ENCODE data around the gene GSG1.
A peak's percentile ranks its signal among the peaks of the same experiment; 100 is the strongest.

The GSG1 gene

GRCh38 chr12:13103391-13104033 is at the start of gene GSG1:
Gene GSG1, minus strand, starts transcription at chr12:13103667. Its CDS starts 155 bp downstream, at chr12:13103512.
- Mint-ChIP-seq H3K4me3 (peak within 1 kb of the TSS in 1 of 2 donors; percentile 3), H3K9me3 (peaks cover 0 to 3% of the 10 kb centered on the region in 2 donors), H3K4me1 (peaks cover 37 to 56% of the 10 kb centered on the region in 2 donors), H3K36me3 (no peaks in the 10 kb centered on the region), H3K27me3 (no peaks in the 10 kb centered on the region), H3K27ac (peak within 1 kb of the TSS; percentile 62)
- no peak for DNase-seq
- no peak for ATAC-seq (replicated peaks)

GRCh38 chr12:13153180-13153579 is 49.7 kb upstream of the GSG1 start:
- no peak for DNase-seq
- Mint-ChIP-seq H3K9me3 (no peaks in the 10 kb centered on the region), H3K4me1 (peaks cover 4 to 22% of the 10 kb centered on the region in 2 donors), H3K27ac (no peak overlapping the region), H3K4me3 (no peak overlapping the region), H3K27me3 (no peaks in the 10 kb centered on the region), H3K36me3 (no peaks in the 10 kb centered on the region)
- ATAC-seq (replicated peaks): no peak

GRCh38 chr12:13152756-13153155 is 49.3 kb upstream of the GSG1 start:
- DNase-seq (no peak), ATAC-seq (replicated peaks) (no peak)
- no peaks in the 10 kb centered on the region for H3K36me3 Mint-ChIP-seq
- peaks cover 4 to 22% of the 10 kb centered on the region in 2 donors for H3K4me1 Mint-ChIP-seq
- H3K27me3 Mint-ChIP-seq: no peaks in the 10 kb centered on the region
- H3K9me3 Mint-ChIP-seq: no peaks in the 10 kb centered on the region
- H3K4me3 Mint-ChIP-seq: no peak overlapping the region
- H3K27ac Mint-ChIP-seq: no peak overlapping the region

DNA sequence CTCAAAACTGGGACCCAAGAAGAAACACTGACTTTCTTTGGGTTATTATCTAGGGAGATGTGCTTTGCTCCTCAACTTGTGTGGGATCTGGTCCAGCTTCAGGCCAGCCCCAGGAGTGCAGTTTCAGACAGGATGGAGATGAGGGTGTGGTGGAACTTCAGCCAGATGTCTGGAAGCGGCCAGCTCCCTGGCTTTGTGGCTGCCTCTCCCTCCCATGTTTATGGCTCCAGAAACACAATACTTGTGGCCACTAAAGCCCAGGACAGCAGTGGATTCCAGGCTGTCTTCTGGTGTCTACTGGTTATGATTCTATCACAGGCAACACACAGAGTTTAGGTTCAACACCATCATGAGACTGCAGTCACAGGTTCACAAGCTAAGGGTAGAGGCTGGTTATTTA is 48.8 kb upstream of the GSG1 start:
- no peaks in the 10 kb centered on the region for H3K36me3 Mint-ChIP-seq
- peaks cover 4 to 22% of the 10 kb centered on the region in 2 donors for H3K4me1 Mint-ChIP-seq
- ATAC-seq (replicated peaks) (no peak), DNase-seq (no peak)
- H3K4me3 Mint-ChIP-seq: no peak overlapping the region
- H3K9me3 Mint-ChIP-seq: no peaks in the 10 kb centered on the region
- no peak overlapping the region for H3K27ac Mint-ChIP-seq
- H3K27me3 Mint-ChIP-seq: no peaks in the 10 kb centered on the region

GRCh38 chr12:13149411-13149810 is 45.9 kb upstream of the GSG1 start:
- ATAC-seq (replicated peaks): no peak
- H3K27ac Mint-ChIP-seq: no peak overlapping the region
- no peaks in the 10 kb centered on the region for H3K36me3 Mint-ChIP-seq
- DNase-seq: no peak
- H3K9me3 Mint-ChIP-seq: no peaks in the 10 kb centered on the region
- H3K4me1 Mint-ChIP-seq: peaks cover 13 to 22% of the 10 kb centered on the region in 2 donors
- H3K27me3 Mint-ChIP-seq: no peaks in the 10 kb centered on the region
- H3K4me3 Mint-ChIP-seq: no peak overlapping the region

GRCh38 chr12:13148485-13148847 is 45.0 kb upstream of the GSG1 start:
- Mint-ChIP-seq H3K36me3 (no peaks in the 10 kb centered on the region), H3K27ac (no peak overlapping the region), H3K27me3 (no peaks in the 10 kb centered on the region), H3K9me3 (no peaks in the 10 kb centered on the region), H3K4me1 (peaks cover 15 to 20% of the 10 kb centered on the region in 2 donors), H3K4me3 (no peak overlapping the region)
- ATAC-seq (replicated peaks): no peak
- DNase-seq: no peak

GRCh38 chr12:13147688-13148484 is 44.4 kb upstream of the GSG1 start:
- Mint-ChIP-seq H3K27me3 (no peaks in the 10 kb centered on the region), H3K4me1 (peaks cover 15 to 19% of the 10 kb centered on the region in 2 donors), H3K36me3 (no peaks in the 10 kb centered on the region), H3K4me3 (no peak overlapping the region), H3K9me3 (no peaks in the 10 kb centered on the region), H3K27ac (no peak overlapping the region)
- DNase-seq: no peak
- ATAC-seq (replicated peaks): no peak

- Mint-ChIP-seq H3K9me3 (no peaks in the 10 kb centered on the region), H3K36me3 (no peaks in the 10 kb centered on the region), H3K4me1 (peaks cover 15 to 19% of the 10 kb centered on the region in 2 donors), H3K4me3 (no peak overlapping the region), H3K27me3 (no peaks in the 10 kb centered on the region), H3K27ac (no peak overlapping the region)
- ATAC-seq (replicated peaks) (no peak), DNase-seq (no peak)
Measured at GRCh38 chr12:13146336-13146938, 43.0 kb upstream of the GSG1 start.

GRCh38 chr12:13144266-13144828 is 40.9 kb upstream of the GSG1 start:
- ATAC-seq (replicated peaks) (peak; percentile 33 to 36), DNase-seq (no peak)
- no peaks in the 10 kb centered on the region for H3K9me3 Mint-ChIP-seq
- H3K4me3 Mint-ChIP-seq: no peak overlapping the region
- no peaks in the 10 kb centered on the region for H3K27me3 Mint-ChIP-seq
- peaks cover 15 to 19% of the 10 kb centered on the region in 2 donors for H3K4me1 Mint-ChIP-seq
- no peak overlapping the region for H3K27ac Mint-ChIP-seq
- H3K36me3 Mint-ChIP-seq: no peaks in the 10 kb centered on the region

DNA sequence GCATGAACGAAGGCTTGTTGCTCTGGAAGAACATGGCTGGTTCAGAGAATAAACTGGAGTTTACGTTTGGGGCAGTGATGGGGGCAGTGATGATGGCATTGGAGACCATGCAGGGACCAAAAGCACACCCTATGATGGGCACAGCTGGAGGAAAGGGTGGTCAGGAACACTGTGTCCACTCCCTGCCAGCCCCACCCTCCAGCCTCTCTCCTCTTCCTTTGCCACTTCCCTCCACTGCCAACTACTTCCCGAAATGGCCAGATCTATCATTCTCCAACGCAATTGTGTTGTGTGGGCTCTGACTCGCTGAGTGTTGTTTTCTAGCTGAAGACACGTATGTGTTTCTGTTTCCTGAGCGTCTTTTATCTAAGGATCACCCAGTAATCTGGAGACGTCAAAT is 39.3 kb upstream of the GSG1 start:
- ATAC-seq (replicated peaks) (no peak), DNase-seq (no peak)
- no peaks in the 10 kb centered on the region for H3K9me3 Mint-ChIP-seq
- H3K4me3 Mint-ChIP-seq: no peak overlapping the region
- H3K27ac Mint-ChIP-seq: no peak overlapping the region
- H3K27me3 Mint-ChIP-seq: no peaks in the 10 kb centered on the region
- peaks cover 15 to 19% of the 10 kb centered on the region in 2 donors for H3K4me1 Mint-ChIP-seq
- H3K36me3 Mint-ChIP-seq: no peaks in the 10 kb centered on the region

DNA sequence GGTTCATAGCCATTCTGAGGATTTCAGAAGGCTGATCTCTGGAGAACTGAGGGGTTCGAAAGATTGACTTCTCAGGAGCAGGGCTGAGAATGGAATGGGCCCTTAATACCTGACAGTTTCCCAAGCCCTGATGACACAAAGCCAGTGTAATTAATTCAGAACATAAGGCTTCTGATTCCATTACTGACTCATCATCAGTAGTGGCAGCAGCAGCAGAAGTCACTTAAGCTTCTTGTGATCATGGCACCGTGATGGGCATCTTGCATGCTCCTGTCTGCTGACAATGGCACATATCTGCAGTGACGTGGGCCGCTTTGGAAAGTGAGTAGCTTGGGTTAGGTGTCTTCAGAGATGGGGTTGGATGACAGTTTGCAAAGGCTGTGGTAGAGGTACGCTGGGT is 38.2 kb upstream of the GSG1 start:
- ATAC-seq (replicated peaks) (no peak), DNase-seq (no peak)
- Mint-ChIP-seq H3K4me1 (peaks cover 15 to 19% of the 10 kb centered on the region in 2 donors), H3K4me3 (no peak overlapping the region), H3K9me3 (no peaks in the 10 kb centered on the region), H3K27ac (no peak overlapping the region), H3K27me3 (no peaks in the 10 kb centered on the region), H3K36me3 (no peaks in the 10 kb centered on the region)

GRCh38 chr12:13135371-13136178 is 32.1 kb upstream of the GSG1 start:
- ATAC-seq (replicated peaks) (no peak), DNase-seq (no peak)
- no peaks in the 10 kb centered on the region for H3K36me3 Mint-ChIP-seq
- H3K9me3 Mint-ChIP-seq: no peaks in the 10 kb centered on the region
- H3K4me3 Mint-ChIP-seq: no peak overlapping the region
- H3K4me1 Mint-ChIP-seq: no peaks in the 10 kb centered on the region
- no peak overlapping the region for H3K27ac Mint-ChIP-seq
- no peaks in the 10 kb centered on the region for H3K27me3 Mint-ChIP-seq

DNA sequence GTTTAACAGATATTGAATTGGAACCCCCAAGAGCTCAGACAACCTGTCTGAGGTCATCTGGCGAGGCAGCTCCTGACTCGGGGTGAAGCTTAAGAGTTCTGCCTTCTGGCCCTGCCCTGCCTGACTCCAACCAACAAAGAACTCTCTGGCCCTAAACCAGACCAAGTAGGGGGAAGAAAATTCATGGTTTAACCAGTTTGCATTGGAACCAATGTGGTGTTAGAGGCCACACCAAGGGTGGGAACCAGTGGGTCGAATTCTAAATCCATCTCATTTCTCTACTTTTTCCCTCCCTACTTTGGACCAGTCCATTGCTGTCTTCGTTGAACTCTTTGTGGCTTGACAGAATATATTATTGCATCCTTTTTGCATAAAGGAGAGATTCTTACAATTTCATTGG is 30.4 kb upstream of the GSG1 start:
- Mint-ChIP-seq H3K4me3 (no peak overlapping the region), H3K4me1 (no peaks in the 10 kb centered on the region), H3K27ac (no peak overlapping the region), H3K9me3 (no peaks in the 10 kb centered on the region), H3K27me3 (no peaks in the 10 kb centered on the region), H3K36me3 (no peaks in the 10 kb centered on the region)
- DNase-seq (no peak), ATAC-seq (replicated peaks) (no peak)

- Mint-ChIP-seq H3K4me3 (no peak overlapping the region), H3K36me3 (no peaks in the 10 kb centered on the region), H3K27me3 (no peaks in the 10 kb centered on the region), H3K4me1 (no peaks in the 10 kb centered on the region), H3K9me3 (no peaks in the 10 kb centered on the region), H3K27ac (no peak overlapping the region)
- DNase-seq (no peak), ATAC-seq (replicated peaks) (no peak)
Measured at GRCh38 chr12:13130981-13131380, 27.5 kb upstream of the GSG1 start.
